BLaER1 treated with 17β-estradiol and CSF1 and Interleukin-3, amounts not matched to agents 10 nM and 100 nM (cell line): Measurements from ENCODE around the gene GTF2I.
"Not testable (repeated sequence)": the region's sequence is repeated elsewhere in the genome, so short reads cannot be mapped to it uniquely, and the experiment has no call there.

Source experiments
- H3K27ac ChIP-seq, 11 experiments: shearing (Covaris generic); formaldehyde crosslinking; 2 replicates each; pipeline ENCODE4 v1.8.1; 2022
- H3K27me3 ChIP-seq, 11 experiments: shearing (Covaris generic); formaldehyde crosslinking; 2 replicates each; pipeline ENCODE4 v1.8.1; 2022
- H3K36me3 ChIP-seq, 11 experiments: shearing (Covaris generic); formaldehyde crosslinking; 2 replicates each; pipeline ENCODE4 v1.8.1; 2022
- H3K4me1 ChIP-seq, 10 experiments: shearing (Covaris generic); formaldehyde crosslinking; 2 replicates each; pipeline ENCODE4 v1.8.1; 2022
- H3K4me2 ChIP-seq, 11 experiments: shearing (Covaris generic); formaldehyde crosslinking; 2 replicates each; pipeline ENCODE4 v1.8.1; 2022
- H3K4me3 ChIP-seq, 10 experiments: shearing (Covaris generic); formaldehyde crosslinking; 2 replicates each; pipeline ENCODE4 v1.8.1; 2022
- H3K9ac ChIP-seq, 11 experiments: shearing (Covaris generic); formaldehyde crosslinking; 2 replicates each; pipeline ENCODE4 v1.8.1; 2022
- H3K9me3 ChIP-seq, 11 experiments: shearing (Covaris generic); formaldehyde crosslinking; replicated peaks in 1 of 11; 2 replicates each; pipeline ENCODE4 v1.8.1; 2022
- H4K20me1 ChIP-seq, 11 experiments: shearing (Covaris generic); formaldehyde crosslinking; 2 replicates each; pipeline ENCODE4 v1.8.1; 2022

The GTF2I gene

DNA sequence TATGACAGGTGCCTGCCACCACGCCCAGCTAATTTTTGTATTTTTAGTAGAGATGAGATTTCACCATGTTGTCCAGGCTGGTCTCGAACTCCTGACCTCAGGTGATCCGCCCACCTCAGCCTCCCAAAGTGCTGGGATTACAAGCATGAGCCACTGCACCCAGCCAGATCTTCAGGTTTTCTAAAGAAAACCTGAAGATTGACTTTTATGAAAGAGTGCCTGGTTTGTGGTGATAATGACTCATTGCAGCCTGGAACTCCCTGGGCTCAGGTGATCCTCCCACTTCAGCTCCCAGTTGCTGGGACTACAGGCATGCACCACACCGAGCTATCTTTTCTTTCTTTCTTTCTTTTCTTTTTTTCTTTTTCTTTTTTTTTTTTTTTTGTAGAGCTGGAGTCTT, 141.1 kb downstream of the GTF2I start:
- H3K27ac ChIP-seq, H3K9ac ChIP-seq, H3K4me1 ChIP-seq, H3K4me3 ChIP-seq, H3K4me2 ChIP-seq, H4K20me1 ChIP-seq, H3K36me3 ChIP-seq, H3K9me3 ChIP-seq, H3K27me3 ChIP-seq: not testable (repeated sequence)
